ACHN (cell line): ENCODE data around the gene CRB2.

Experiments used
- DNase-seq: peaks from one replicate; pipeline ENCODE4 v3.0.0-alpha.2; 2015
- in situ Hi-C: cut with HindIII; loops from 2 replicates; pipeline ENCODE4 v1.10.0; 2017; ENCODE audit warnings: low sequenced_read_pairs, low pct_ligation_motif_present, low pct_unique_long_range_greater_than_20kb

Gene CRB2

GRCh38 chr9:123411636-123412035 is 55.6 kb downstream of the CRB2 start:
- in situ Hi-C loops = no loop called here
- DNase-seq = no peak

DNA sequence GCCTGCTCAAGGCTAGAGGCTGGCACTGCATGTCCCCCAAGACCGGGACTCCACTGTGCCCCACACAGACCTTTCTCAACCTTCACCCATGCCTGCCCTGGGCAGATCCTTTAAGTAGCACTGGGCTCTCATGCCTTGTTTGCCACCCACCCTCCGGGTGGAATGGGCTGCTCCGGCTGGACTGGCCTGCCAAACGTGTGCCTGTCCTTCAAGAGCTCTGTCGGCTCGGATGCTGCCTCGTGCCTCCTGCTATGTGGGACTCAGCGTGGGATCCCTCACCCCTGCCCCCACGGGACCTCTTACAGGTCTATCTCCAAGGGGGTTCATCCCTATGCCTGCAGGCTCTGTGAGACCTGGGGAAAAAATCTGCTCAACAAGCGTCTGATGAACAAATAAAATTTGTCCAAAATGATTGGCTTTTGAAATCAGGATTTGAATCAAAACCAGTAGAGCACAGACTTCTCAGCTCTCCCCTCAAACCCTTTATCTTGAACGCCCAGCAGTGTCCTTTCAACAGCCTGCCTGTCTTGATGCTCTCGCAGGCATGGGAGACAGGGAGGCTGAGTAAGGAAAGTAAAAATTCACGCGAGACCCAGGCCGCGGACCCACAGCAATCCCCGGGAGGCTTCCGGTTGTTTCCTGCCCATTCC is 56.3 kb downstream of the CRB2 start:
- in situ Hi-C loops = no loop called here
- DNase-seq = no peak

DNA sequence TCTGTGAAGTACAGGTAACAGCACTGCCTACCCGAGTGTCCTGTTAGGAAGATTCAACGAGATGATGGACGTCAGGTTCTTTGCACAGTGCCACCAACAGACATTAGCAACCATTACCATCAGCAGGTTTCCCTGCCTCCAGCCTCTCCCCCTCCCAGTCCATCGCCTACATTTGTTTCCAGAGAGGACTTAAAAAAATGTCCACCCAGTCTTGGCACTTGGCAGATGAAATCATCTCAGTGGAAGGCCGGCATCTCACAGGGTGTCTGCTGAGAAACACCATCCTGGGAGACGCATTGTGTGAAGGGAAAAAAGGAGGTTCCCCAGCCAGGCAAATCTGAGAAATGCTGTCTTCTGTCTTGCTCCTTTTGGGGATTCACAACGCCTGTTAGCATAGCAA is 58.2 kb downstream of the CRB2 start:
- in situ Hi-C loops = no loop called here

GRCh38 chr9:123414936-123415930 is 59.2 kb downstream of the CRB2 start:
- DNase-seq = no peak
- in situ Hi-C loops = no loop called here

More for the DNA sequence above, 58.2 kb downstream of the CRB2 start:
- DNase-seq = no peak

DNA sequence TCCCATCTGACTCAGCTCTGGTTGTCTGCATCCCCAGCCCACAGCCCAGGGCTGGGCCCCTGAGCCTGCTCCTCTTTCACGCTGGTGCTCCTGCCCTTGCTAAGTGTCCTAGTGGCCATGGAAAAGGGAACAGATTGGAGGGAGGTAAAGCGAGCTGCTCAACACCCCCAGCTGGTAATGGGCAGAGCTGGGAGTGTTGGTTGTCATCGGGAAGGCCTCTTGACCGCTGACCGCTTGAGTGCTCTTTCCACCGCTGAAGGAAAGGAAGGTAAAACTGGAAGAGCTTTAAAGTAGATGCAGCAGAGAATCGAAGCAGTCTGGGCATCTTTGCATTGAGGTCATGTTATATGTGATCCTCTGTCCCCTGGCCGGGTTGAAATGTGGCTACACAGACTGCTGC is 60.2 kb downstream of the CRB2 start:
- in situ Hi-C loops = no loop called here
- DNase-seq = no peak

GRCh38 chr9:123417289-123418051 is 61.5 kb downstream of the CRB2 start:
- DNase-seq = no peak
- in situ Hi-C loops = no loop called here

DNA sequence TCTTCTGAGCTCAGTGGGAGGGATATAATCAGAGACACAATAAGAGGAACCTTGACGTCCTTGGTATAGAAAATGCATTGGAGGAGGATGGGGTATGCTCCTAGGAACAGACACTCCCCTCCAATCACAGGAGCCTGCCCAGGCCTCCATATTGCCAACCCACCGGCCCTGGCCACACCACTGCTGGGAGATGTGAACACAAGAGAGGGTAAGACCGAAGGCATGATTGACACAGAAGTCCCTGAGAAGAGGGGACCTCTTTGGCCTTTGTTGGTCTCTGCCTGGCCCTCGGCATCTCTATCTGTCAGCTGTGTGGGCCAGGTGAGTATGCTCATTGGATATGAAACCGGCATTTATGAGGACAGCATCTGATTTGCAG is 62.0 kb downstream of the CRB2 start:
- in situ Hi-C loops = no loop called here

GRCh38 chr9:123418506-123418905 is 62.5 kb downstream of the CRB2 start:
- no peak for DNase-seq
- in situ Hi-C loops = no loop called here

More for the DNA sequence above, 62.0 kb downstream of the CRB2 start:
- no peak for DNase-seq

GRCh38 chr9:123419091-123419490 is 63.1 kb downstream of the CRB2 start:
- DNase-seq = no peak

GRCh38 chr9:123419721-123420591 is 64.0 kb downstream of the CRB2 start:
- in situ Hi-C loops = no loop called here
- no peak for DNase-seq

More at GRCh38 chr9:123419091-123419490, 63.1 kb downstream of the CRB2 start:
- in situ Hi-C loops = no loop called here

- in situ Hi-C loops = no loop called here
- no peak for DNase-seq
Observed at GRCh38 chr9:123420592-123421111, 64.7 kb downstream of the CRB2 start.

- in situ Hi-C loops = no loop called here
- no peak for DNase-seq
Observed at GRCh38 chr9:123421186-123421585, 65.2 kb downstream of the CRB2 start.

- in situ Hi-C loops = no loop called here
Observed at GRCh38 chr9:123421801-123422455, 65.9 kb downstream of the CRB2 start.

DNA sequence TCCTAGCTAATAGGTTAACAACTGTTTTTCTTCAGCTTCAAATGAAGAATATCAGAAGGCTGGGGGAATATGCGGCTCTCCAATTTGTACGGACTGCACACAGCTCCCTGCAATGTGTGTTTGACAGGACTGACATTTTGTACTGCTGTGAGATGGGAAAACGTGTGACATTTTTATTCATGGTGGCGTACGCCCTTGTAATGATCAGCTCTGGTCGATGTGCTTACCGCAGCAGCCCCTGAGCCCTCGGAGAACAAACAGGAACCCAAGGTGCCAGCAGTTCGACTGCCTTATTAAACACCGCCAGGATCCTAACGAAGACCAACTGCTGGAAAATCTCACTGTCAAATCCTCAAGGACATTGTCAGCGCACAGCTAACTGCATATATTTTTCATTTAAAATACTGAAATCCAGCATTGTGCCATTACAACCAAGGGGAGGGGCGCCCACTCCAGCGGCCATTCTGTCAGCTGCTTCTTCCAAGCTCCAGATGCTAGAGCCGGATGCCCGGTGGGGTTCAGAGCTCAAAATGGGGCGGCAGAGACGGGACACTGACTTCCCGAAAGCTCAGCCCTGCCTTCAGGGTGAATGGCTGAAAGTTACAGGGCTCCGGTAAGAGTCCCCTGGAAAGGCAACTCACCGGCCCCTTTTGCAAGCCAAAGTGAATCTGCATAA is 66.8 kb downstream of the CRB2 start:
- in situ Hi-C loops = no loop called here
- DNase-seq = no peak

More at GRCh38 chr9:123421801-123422455, 65.9 kb downstream of the CRB2 start:
- DNase-seq = no peak

DNA sequence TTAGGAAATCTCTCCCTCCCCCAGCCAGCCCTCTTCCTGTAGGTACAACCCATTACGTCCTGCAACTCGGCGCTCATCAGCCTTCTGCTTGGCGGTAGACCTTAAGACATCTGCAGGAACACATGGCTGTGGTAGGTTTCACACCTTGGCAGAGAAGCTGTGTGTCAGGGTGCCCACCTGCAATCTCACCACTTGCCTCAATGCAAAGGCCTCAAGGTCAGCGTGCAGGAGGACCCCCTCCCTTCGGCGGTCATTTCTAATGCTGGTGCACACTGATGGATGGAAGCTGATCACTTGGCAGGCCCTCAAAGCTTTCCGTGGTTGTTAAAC is 67.3 kb downstream of the CRB2 start:
- DNase-seq = no peak
- in situ Hi-C loops = no loop called here

GRCh38 chr9:123424131-123424530 is 68.1 kb downstream of the CRB2 start:
- no peak for DNase-seq
- in situ Hi-C loops = no loop called here

- in situ Hi-C loops = no loop called here
- no peak for DNase-seq
Observed at GRCh38 chr9:123424552-123425225, 68.7 kb downstream of the CRB2 start.
